Heart left ventricle (tissue), 13 donors: ENCODE data around the gene DDX10.

Experiments used
- POLR2A ChIP-seq, 2 donors: fragments of 450-650 bp; IDR thresholded peaks; one replicate each; pipeline ENCODE4 v1.6.1; 2017; ENCODE audit warnings: antibody characterized with exemption in 2 of 2, mild to moderate bottlenecking in 2 of 2, moderate library complexity in 2 of 2
- TF ChIP-seq, protein P1 (sequence below), 12 donors: fragments of 200-600 bp; sonication (generic) in 4 of 12; IDR thresholded peaks; one replicate each; pipeline versions ENCODE4 v1.5.0 to v1.8.0; 2018 to 2022; ENCODE audit warnings: antibody characterized with exemption in 12 of 12, mild to moderate bottlenecking in 5 of 12
- donor health status: ischemic (EF 13 %, LVEDD 7.1; RV severe dilation, severe dysfunction).
- donor health status: DM: no; HTN: yes; CAD: no.
- donor health status: DM: no; HTN: no; CAD: no.
- donor health status: ischemic (EF 25% LVEDD 6.9; RV normal size, moderate dysfunction).
- donor health status: ischemic (EF 25% LVEDD 5.7; RV mildly dilated, moderate dysfunction).
- donor health status: ischemic (EF 35%, LVEDD 5.7; RV mildly dilated, moderate dysfunction).
- donor health status: nonischemic (EF 11% LVEDD 7.7; RV severe dilation, severe dysfunction).
- donor health status: DM: yes; HTN: yes; CAD: no.
- donor health status: PGD.
- donor health status: ischemic (EF 29% LVEDD 5.4; RV normal size, mild dysfunction).
- donor health status: nonischemic (EF 23%, LVEDD 6.1; RV moderate dilation, normal function).

DNA sequence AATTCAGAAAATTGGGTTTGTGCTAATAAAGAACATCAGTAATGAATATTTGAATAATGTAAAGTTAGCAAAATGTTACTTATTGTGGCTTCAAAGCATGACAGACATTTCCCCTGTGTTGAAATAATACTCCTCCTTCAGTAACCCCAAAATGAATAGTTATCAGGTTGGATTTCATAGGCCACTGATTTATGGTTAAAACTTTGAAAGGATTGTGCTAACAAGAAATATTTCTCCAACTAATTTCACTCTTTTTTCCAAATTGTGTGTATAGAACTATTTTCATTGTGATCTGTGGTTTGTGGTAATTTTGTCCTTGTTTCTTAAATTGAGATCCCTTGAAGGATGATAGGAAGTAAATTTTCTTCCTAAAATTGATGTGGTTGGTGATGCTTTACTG, 7.9 kb downstream of the DDX10 start:
- TF ChIP-seq, protein P1, sequence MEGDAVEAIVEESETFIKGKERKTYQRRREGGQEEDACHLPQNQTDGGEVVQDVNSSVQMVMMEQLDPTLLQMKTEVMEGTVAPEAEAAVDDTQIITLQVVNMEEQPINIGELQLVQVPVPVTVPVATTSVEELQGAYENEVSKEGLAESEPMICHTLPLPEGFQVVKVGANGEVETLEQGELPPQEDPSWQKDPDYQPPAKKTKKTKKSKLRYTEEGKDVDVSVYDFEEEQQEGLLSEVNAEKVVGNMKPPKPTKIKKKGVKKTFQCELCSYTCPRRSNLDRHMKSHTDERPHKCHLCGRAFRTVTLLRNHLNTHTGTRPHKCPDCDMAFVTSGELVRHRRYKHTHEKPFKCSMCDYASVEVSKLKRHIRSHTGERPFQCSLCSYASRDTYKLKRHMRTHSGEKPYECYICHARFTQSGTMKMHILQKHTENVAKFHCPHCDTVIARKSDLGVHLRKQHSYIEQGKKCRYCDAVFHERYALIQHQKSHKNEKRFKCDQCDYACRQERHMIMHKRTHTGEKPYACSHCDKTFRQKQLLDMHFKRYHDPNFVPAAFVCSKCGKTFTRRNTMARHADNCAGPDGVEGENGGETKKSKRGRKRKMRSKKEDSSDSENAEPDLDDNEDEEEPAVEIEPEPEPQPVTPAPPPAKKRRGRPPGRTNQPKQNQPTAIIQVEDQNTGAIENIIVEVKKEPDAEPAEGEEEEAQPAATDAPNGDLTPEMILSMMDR (IDR thresholded peaks at IDR 0.05): no peak
- no peak for TF ChIP-seq POLR2A (IDR thresholded peaks at IDR 0.05)
